CD4-positive, alpha-beta T cell treated with Interleukin-6 at 100 ng/mL for 8 hours (primary cell): Measurements from ENCODE around the gene SSH2.
"Not testable (repeated sequence)": the region's sequence is repeated elsewhere in the genome, so short reads cannot be mapped to it uniquely, and the experiment has no call there.

Source experiments
- DNase-seq: peaks from one replicate; pipeline ENCODE4 v3.0.0-alpha.2; 2020; ENCODE audit warnings: mixed read lengths, low spot score

The SSH2 gene

DNA sequence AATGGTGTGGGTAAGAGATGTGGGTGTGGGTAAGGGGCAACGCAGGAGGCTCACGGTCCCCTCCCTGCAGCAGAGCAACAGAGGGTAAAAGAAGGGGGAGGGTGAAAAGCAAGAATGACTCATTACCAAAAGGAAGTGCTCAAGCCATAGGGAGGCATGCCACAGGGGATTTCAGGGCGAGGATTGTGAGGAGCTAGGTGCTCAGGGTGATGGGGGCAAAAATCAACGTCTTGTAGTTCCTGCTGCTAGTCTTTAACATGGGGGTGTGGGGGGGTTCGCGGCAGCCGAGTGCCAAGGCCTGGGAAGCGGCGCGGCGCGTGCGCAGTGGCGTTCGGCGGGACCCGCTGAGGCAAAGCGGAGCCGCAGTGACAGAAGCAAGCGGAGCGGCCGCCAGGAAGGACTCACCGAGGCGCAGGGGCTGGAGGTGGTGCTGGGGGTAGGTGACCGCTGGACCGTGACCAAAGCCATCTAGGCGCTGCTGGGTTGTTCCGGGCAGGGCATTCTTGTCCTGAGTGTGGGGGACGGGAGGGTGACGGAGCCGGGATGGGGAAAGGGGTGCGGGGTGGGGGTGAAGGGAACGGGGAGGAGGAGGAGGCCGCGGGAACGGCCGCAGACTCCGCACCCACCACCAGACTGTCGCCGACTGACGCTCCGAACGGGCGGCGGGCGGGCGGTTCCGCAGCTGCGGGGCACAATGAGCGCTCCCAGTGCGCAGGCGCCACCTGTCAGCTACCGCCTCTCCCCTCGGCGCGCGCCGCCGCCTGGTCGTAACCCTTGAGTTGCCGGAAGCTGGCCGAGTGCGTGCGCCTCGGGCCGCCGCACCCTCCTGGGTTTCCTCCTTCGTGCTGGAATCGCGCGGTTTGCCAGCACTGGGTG, at the start of gene SSH2:
TSS of gene SSH2 (minus strand) at position 696 of the 876 bp plus-strand sequence. CDS start at position 468, 228 bp downstream.
- DNase-seq: peak; percentile 86

DNA sequence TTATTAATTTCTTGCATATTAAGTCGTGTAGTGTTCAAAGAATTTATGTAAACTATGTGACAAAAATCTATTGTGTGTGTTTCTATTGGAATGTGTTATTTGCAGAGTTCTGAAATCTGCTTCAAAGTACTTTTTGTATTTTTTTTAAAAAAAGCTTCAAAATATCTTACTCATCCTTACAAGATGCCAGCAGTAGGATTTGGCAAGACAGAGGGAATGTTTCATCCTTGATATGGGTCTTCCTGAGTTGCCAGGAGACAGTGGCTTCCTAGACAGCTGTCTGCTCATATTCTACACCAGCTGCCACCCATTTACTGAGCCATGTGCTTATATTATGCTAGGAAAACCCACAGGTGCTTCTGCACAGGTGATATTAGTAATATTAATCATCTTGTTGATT, 47.8 kb upstream of the SSH2 start:
- DNase-seq: no peak

- DNase-seq: no peak
These were observed 43.0 kb upstream of the SSH2 start for GRCh38 chr17:29973005-29973404.

GRCh38 chr17:29972277-29972676, 42.2 kb upstream of the SSH2 start:
- DNase-seq: no peak

DNA sequence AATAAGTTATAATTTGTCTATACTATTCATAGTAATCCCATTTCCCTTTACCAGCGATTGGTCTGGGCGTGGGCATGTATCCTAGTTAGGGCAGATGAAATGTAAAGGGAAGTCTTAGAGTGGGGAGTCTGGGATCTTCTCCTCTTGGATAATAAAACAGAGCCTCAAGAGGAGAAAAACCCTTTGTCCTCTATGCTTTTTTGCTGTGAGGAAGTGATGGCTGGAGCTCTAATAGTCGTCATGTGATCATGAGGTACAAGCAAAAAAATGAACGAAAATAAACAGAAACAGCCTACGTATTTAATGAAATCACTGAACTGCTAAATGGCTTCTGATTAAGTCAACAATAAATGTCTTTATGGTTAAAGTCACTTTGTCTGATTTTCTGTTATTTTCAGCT, 38.2 kb upstream of the SSH2 start:
- no peak for DNase-seq

GRCh38 chr17:29962656-29963055, 32.6 kb upstream of the SSH2 start:
- no peak for DNase-seq

- DNase-seq: no peak
These were observed 29.8 kb upstream of the SSH2 start for GRCh38 chr17:29959658-29960337.

- DNase-seq: no peak
These were observed 29.1 kb upstream of the SSH2 start for GRCh38 chr17:29958947-29959657.

- not testable (repeated sequence) for DNase-seq
These were observed 27.5 kb upstream of the SSH2 start for GRCh38 chr17:29957488-29957887.

DNA sequence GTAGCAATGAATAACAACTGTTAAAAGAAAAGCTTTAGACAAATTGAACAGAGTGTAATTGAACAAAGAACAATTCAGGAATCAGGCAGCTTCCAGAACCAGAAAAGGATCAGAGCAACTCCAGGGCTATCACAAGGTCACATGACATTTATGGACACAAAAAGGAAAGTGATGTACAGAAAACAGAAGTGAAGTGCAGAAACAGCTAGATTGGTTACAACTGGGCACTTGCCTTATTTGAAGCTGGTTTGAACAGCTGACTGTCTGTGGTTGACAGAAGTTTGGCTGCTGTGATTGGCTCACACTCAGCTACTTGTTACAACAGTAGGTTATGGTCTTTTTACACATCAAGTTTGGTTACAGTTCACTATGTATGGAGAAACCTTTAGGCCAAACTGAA, 26.2 kb upstream of the SSH2 start:
- no peak for DNase-seq

DNA sequence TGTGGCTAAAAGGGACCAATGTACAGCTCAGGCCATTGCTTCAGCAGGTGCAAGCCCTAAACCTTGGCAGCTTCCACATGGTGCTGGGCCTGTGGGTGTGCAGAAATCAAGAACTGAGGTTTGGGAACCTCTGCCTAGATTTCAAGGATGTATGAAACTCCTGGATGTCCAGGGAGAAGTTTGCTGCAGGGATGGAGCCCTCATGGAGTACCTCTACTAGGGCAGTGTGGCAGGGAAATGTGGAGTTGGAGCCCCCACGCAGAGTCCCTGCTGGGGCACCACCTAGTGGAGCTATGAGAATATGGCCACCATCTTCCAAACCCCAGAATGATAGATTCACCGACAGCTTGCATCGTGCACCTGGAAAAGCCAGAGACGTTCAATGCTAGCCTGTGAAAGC, 24.4 kb upstream of the SSH2 start:
- no peak for DNase-seq

GRCh38 chr17:29949696-29950095, 19.7 kb upstream of the SSH2 start:
- no peak for DNase-seq

DNA sequence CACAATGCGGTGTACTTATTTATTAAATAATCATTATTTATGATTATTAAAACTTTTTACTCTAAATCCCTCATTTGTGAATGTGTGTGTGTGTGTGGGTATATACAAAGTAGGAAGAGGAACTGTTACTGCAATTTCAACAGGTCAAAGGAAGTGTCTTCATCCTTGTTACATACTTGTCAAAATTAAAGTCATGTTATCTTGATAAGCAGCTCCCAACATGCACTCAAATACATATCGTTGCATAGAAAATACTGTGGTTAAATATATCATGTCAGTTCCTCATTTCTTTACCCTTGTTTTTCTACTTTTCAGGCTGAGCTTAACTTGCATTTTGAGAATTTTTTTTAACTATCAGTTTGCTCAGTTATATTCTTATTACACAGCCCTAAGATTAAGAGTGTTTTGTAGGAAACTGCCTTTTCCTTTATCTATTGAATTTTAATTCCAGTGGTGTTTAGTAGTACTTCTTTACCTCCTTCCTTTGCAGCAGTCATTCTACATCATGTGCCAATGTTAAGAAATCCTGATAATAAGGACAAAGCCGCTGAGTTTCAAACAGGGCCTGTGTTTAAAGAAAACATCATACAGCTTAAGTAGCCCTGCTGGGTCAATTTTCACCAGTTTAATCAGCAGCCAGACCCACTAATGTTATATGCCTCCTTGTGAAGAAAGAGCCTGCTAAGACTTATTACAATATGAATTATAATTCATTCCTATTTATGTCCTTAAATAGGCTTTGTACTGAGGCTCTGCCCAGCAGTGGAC, 18.6 kb upstream of the SSH2 start:
- no peak for DNase-seq

- no peak for DNase-seq
These were observed 15.3 kb upstream of the SSH2 start for GRCh38 chr17:29945281-29945680.

DNA sequence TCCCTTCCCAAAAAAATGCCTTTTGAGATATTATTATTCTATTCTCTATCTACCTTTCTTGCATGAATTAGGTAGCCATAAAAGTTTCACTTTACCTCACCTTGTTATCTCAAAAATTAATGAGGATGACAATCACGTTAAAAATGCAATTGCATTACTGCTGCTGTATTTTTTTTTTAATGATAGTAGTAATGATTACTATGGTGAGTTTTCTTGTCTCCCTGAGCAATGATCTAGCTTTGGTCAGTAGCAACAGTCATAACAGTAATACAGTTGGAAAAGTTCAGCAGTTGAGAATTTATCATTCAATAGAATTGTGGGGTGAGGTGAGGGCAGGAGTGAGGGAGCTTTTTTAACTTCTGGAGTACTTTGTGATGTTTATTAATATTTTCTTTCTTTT, 11.3 kb upstream of the SSH2 start, which contains the start of gene EFCAB5:
TSS of gene EFCAB5 (plus strand) at position 301 of the 400 bp plus-strand sequence. CDS start 163 bp downstream, outside the sequence.
- no peak for DNase-seq

GRCh38 chr17:29936724-29937123, 6.7 kb upstream of the SSH2 start:
- no peak for DNase-seq

DNA sequence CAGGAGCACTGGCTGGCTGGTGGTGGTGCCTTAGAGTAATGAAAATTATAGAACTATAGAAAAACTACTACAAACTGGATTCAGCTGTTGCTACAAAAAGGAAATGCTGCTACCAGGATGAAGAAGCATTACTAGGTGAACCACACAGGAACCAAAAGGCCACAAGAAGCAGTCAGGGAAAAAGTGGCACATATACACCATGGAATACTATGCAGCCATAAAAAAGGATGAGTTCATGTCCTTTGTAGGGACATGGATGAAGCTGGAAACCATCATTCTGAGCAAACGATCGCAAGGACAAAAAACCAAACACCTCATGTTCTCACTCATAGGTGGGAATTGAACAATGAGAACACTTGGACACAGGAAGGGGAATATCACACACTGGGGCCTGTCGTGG, 5.9 kb upstream of the SSH2 start:
- DNase-seq: not testable (repeated sequence)

GRCh38 chr17:29933379-29933778, 3.4 kb upstream of the SSH2 start:
- DNase-seq: no peak

GRCh38 chr17:29931231-29931932, 1.4 kb upstream of the SSH2 start:
- peak; percentile 86 for DNase-seq

DNA sequence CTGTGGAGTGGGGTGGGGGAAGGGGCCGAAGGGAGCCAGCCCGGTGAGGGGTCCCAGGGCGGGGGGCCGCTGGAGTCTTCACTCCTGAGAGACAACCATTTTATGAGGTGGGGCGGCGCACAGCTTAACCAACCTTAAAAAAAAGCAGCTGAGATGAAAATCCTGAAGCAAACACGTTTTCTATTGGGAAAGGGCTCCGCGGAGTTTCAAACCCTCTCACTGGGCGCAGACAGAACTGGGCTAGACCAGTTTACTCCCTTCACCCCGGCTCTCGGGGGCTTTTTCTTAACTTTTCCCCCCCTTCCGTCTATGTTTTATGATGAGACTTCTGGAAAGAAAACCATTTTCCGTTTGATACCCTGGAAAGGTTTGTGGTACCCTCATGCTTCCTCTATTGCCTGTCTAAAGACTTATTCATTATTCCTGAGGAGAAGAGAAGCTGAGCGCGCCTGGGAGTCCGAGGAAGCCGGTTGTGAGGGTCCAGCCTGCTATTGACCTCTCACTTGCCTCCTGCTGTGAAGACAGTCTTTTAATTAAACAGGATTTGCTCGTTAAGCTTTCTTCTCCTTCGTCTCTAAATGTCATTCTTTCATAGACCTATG, 482 bp upstream of the SSH2 start:
- no peak for DNase-seq
